Omental fat pad (tissue), 4 donors: ENCODE results near the gene CTSG. TPM values are rescaled to one million over a fixed set of nuclear protein-coding genes. Genes with fewer than 3 reads are reported as not detected.
"Not testable (repeated sequence)": the region's sequence is repeated elsewhere in the genome, so short reads cannot be mapped to it uniquely, and the experiment has no call there.

Experiments used
- ATAC-seq: fragments of 150-250 bp; one replicate; pipeline ENCODE4 v1.9.1; 2016; ENCODE audit warnings: mild to moderate bottlenecking, moderate library complexity; ENCODE audit not compliant: low FRiP score
- DNase-seq: peaks from one replicate; pipeline ENCODE4 v3.0.0-alpha.2; 2019; ENCODE audit warnings: low spot score
- total RNA-seq, 4 donors: library from RNA; depleted of rRNA; stranded (reverse); fragments of >200 nt; gene quantifications; one replicate each; pipeline ENCODE4 v1.1.0, GENCODE V29; 2016
- TF ChIP-seq, protein P1 (sequence below), 3 donors: fragments of 450-650 bp; IDR thresholded peaks; one replicate each; pipeline ENCODE4 v1.5.1; 2016 to 2017; ENCODE audit warnings: antibody characterized with exemption in 3 of 3, mild to moderate bottlenecking in 3 of 3, moderate library complexity in 2 of 3

Gene CTSG
- total RNA-seq, 4 donors from 2014 or later, result 0.84 to 11.5 (median 3.9) TPM

DNA sequence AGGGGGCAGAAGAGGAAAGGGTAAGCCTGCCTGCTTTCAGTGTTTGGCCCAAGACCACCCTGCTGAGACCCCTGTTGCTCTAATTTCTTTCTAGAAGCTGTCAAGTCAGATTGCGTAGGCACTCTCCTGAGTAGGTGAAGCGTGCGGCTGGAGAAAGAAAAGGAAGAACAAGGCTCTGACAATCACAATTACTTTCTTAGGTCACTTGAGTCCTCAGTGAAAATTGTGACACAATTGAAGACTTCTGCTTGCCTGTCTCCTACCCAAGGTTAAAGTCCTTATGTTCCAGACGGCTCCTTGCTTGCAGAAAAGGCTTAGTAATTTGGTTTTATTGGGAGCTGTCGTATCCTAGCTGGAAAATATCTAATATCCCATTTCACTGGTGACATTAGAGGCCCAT, 721 bp upstream of the CTSG start:
- ATAC-seq (no peak), DNase-seq (no peak)
- TF ChIP-seq, protein P1, sequence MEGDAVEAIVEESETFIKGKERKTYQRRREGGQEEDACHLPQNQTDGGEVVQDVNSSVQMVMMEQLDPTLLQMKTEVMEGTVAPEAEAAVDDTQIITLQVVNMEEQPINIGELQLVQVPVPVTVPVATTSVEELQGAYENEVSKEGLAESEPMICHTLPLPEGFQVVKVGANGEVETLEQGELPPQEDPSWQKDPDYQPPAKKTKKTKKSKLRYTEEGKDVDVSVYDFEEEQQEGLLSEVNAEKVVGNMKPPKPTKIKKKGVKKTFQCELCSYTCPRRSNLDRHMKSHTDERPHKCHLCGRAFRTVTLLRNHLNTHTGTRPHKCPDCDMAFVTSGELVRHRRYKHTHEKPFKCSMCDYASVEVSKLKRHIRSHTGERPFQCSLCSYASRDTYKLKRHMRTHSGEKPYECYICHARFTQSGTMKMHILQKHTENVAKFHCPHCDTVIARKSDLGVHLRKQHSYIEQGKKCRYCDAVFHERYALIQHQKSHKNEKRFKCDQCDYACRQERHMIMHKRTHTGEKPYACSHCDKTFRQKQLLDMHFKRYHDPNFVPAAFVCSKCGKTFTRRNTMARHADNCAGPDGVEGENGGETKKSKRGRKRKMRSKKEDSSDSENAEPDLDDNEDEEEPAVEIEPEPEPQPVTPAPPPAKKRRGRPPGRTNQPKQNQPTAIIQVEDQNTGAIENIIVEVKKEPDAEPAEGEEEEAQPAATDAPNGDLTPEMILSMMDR (IDR thresholded peaks at IDR 0.05), result no peak

GRCh38 chr14:24574206-24574774, 1.8 kb downstream of the CTSG start:
- ATAC-seq (no peak), DNase-seq (no peak)
- TF ChIP-seq, protein P1 (IDR thresholded peaks at IDR 0.05), result no peak

- TF ChIP-seq, protein P1 (IDR thresholded peaks at IDR 0.05), result no peak
- no peak for ATAC-seq
- DNase-seq, result no peak
Observed at GRCh38 chr14:24566318-24566717, 9.7 kb downstream of the CTSG start.

GRCh38 chr14:24565766-24566165, 10.3 kb downstream of the CTSG start:
- ATAC-seq (no peak), DNase-seq (no peak)
- TF ChIP-seq, protein P1 (IDR thresholded peaks at IDR 0.05), result no peak

GRCh38 chr14:24563505-24563904, 12.5 kb downstream of the CTSG start:
- TF ChIP-seq, protein P1 (IDR thresholded peaks at IDR 0.05), result no peak
- no peak for DNase-seq
- no peak for ATAC-seq

DNA sequence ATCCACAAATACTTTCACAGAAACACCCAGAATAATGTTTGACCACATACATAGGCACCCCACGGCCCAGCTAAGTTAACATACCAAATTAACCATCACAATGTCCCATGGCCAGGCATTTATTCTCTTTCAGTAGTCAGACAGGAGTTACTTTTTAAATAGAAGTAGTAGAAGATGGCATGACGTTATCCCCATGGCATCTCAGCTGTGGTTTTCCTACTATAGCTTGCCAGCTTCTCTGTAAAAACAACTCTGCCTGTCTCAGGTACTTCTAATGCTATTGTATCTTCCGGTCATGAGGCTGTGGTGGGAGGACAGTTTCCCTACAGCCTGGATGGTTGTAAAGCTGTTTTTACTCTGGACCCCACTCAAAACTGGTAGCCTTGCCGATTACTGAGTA, 19.3 kb downstream of the CTSG start:
- no peak for ATAC-seq
- TF ChIP-seq, protein P1 (IDR thresholded peaks at IDR 0.05), result no peak
- no peak for DNase-seq

DNA sequence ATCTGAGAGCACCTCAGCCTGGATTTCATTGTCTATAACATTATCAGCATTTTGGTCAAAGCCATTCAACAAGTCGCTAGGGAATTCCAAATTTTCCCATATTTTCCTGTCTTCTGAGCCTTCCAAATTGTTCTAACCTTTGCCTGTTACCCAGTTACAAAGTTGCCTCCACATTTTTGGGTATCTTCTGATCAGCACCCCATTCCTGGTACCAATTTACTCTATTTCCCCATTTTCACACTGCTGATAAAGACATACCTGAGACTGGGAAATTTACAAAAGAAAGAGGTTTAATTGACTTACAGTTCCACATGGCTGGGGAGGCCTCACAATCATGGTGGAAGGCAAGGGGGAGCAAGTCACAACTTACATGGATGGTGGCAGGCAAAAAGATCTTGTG, 27.0 kb downstream of the CTSG start:
- ATAC-seq, DNase-seq: not testable (repeated sequence)
